DOHH2 (cell line): Measurements from ENCODE around the gene NDRG3.

Source experiments
- H3F3A ChIP-seq: fragments of 200-600 bp; sonication (generic), shearing (Covaris generic); 2 replicates; pipeline ENCODE4 v1.6.0; 2016; ENCODE audit warnings: antibody characterized with exemption, mild to moderate bottlenecking; ENCODE audit not compliant: control insufficient read depth, insufficient read depth
- H3K27ac ChIP-seq: fragments of 200-600 bp; sonication (generic); 2 replicates; pipeline ENCODE4 v1.5.1; 2014; ENCODE audit warnings: low read depth, mild to moderate bottlenecking, low read length, moderate library complexity
- H3K27me3 ChIP-seq: fragments of 200-600 bp; sonication (generic); 2 replicates; pipeline ENCODE4 v1.6.1; 2014; ENCODE audit warnings: mild to moderate bottlenecking, low read length, mixed read lengths; ENCODE audit not compliant: control insufficient read depth
- H3K36me3 ChIP-seq: fragments of 200-600 bp; sonication (generic); 2 replicates; pipeline ENCODE4 v1.6.1; 2014; ENCODE audit warnings: mild to moderate bottlenecking, low read length, moderate library complexity, mixed read lengths; ENCODE audit not compliant: control insufficient read depth
- H3K4me1 ChIP-seq: fragments of 200-600 bp; sonication (generic); 2 replicates; pipeline ENCODE4 v1.6.1; 2014; ENCODE audit warnings: mild to moderate bottlenecking, low read length, mixed read lengths; ENCODE audit not compliant: control insufficient read depth
- H3K4me2 ChIP-seq: fragments of 200-600 bp; sonication (generic); 2 replicates; pipeline ENCODE4 v1.6.0; 2014; ENCODE audit warnings: mild to moderate bottlenecking, low read length, moderate library complexity
- H3K4me3 ChIP-seq: fragments of 200-600 bp; sonication (generic); 2 replicates; pipeline ENCODE4 v1.5.1; 2014; ENCODE audit warnings: mild to moderate bottlenecking, low read length, mixed read lengths
- H3K79me2 ChIP-seq: fragments of 200-600 bp; sonication (generic); 2 replicates; pipeline ENCODE4 v1.6.1; 2014; ENCODE audit warnings: mild to moderate bottlenecking, low read length, mixed read lengths; ENCODE audit not compliant: control insufficient read depth
- H3K9me2 ChIP-seq: fragments of 200-600 bp; sonication (generic); replicated peaks from 2 replicates; pipeline ENCODE4 v1.6.1; 2014; ENCODE audit warnings: mild to moderate bottlenecking, low read length, mixed read lengths; ENCODE audit not compliant: control insufficient read depth
- H3K9me3 ChIP-seq: fragments of 200-600 bp; sonication (generic); 2 replicates; pipeline ENCODE4 v1.6.1; 2014; ENCODE audit warnings: antibody characterized with exemption, low read length, mixed read lengths; ENCODE audit not compliant: control insufficient read depth, insufficient read depth
- H4K20me1 ChIP-seq: fragments of 200-600 bp; sonication (generic); 2 replicates; pipeline ENCODE4 v1.6.0; 2014; ENCODE audit warnings: low read depth, mild to moderate bottlenecking, antibody characterized with exemption, low read length, moderate library complexity; ENCODE audit not compliant: control insufficient read depth, insufficient read depth
- CTCF ChIP-seq: fragments of 200-600 bp; sonication (generic); IDR thresholded peaks from one replicate; pipeline ENCODE4 v1.5.1; 2014; ENCODE audit warnings: antibody characterized with exemption, mild to moderate bottlenecking, low read depth, low read length; ENCODE audit not compliant: poor library complexity, severe bottlenecking
- EZH2phosphoT487 ChIP-seq: fragments of 200-600 bp; sonication (generic); IDR thresholded peaks from 2 replicates; pipeline ENCODE4 v1.6.1; 2017; ENCODE audit warnings: borderline replicate concordance, mild to moderate bottlenecking, antibody characterized with exemption, low read length, moderate library complexity, mixed read lengths

Gene NDRG3

GRCh38 chr20:36663031-36663430, 82.9 kb downstream of the NDRG3 start:
- Histone ChIP-seq H3K27ac (no peak overlapping the region), H3K27me3 (no peaks in the 10 kb centered on the region), H3K9me2 (no peaks in the 10 kb centered on the region), H3K36me3 (no peaks in the 10 kb centered on the region), H3K4me1 (no peaks in the 10 kb centered on the region), H3K9me3 (no peaks in the 10 kb centered on the region), H3K79me2 (no peaks in the 10 kb centered on the region), H3K4me3 (no peak overlapping the region), H3K4me2 (no peak overlapping the region), H3F3A (no peaks in the 10 kb centered on the region), H4K20me1 (no peaks in the 10 kb centered on the region)
- no peak for TF ChIP-seq EZH2phosphoT487
- no peak for TF ChIP-seq CTCF

- TF ChIP-seq CTCF (no peak), EZH2phosphoT487 (no peak)
- Histone ChIP-seq H3K4me1 (no peaks in the 10 kb centered on the region), H4K20me1 (no peaks in the 10 kb centered on the region), H3K4me2 (no peak overlapping the region), H3K9me2 (no peaks in the 10 kb centered on the region), H3K27ac (no peak overlapping the region), H3K9me3 (no peaks in the 10 kb centered on the region), H3K27me3 (no peaks in the 10 kb centered on the region), H3F3A (no peaks in the 10 kb centered on the region), H3K4me3 (no peak overlapping the region), H3K36me3 (no peaks in the 10 kb centered on the region), H3K79me2 (no peaks in the 10 kb centered on the region)
These were observed 87.6 kb downstream of the NDRG3 start for GRCh38 chr20:36658300-36658699.

GRCh38 chr20:36656733-36657132, 89.2 kb downstream of the NDRG3 start:
- H3K4me3 ChIP-seq = no peak overlapping the region
- H3F3A ChIP-seq = no peaks in the 10 kb centered on the region
- H3K4me2 ChIP-seq = no peak overlapping the region
- no peaks in the 10 kb centered on the region for H3K4me1 ChIP-seq
- no peaks in the 10 kb centered on the region for H3K27me3 ChIP-seq
- no peaks in the 10 kb centered on the region for H4K20me1 ChIP-seq
- H3K36me3 ChIP-seq = no peaks in the 10 kb centered on the region
- H3K9me3 ChIP-seq = no peaks in the 10 kb centered on the region
- no peaks in the 10 kb centered on the region for H3K79me2 ChIP-seq
- no peaks in the 10 kb centered on the region for H3K9me2 ChIP-seq
- H3K27ac ChIP-seq = no peak overlapping the region
- TF ChIP-seq EZH2phosphoT487 = no peak
- no peak for TF ChIP-seq CTCF

GRCh38 chr20:36655004-36655403, 90.9 kb downstream of the NDRG3 start:
- H3F3A ChIP-seq = no peaks in the 10 kb centered on the region
- H3K4me2 ChIP-seq = no peak overlapping the region
- no peaks in the 10 kb centered on the region for H3K36me3 ChIP-seq
- H3K4me1 ChIP-seq = no peaks in the 10 kb centered on the region
- H3K9me3 ChIP-seq = no peaks in the 10 kb centered on the region
- no peaks in the 10 kb centered on the region for H4K20me1 ChIP-seq
- H3K79me2 ChIP-seq = no peaks in the 10 kb centered on the region
- no peaks in the 10 kb centered on the region for H3K9me2 ChIP-seq
- no peaks in the 10 kb centered on the region for H3K27me3 ChIP-seq
- TF ChIP-seq CTCF (no peak), EZH2phosphoT487 (no peak)
- H3K27ac ChIP-seq = no peak overlapping the region
- no peak overlapping the region for H3K4me3 ChIP-seq
